Prostate gland (tissue), 2 donors: ENCODE measurements around the gene HMGCS2. TPM values are rescaled to one million over a fixed set of nuclear protein-coding genes. Genes with fewer than 3 reads are reported as not detected.

Experiments used
- DNase-seq: peaks from one replicate; pipeline ENCODE4 v3.0.0-alpha.2; 2019; ENCODE audit warnings: low spot score
- H3K27ac ChIP-seq, 2 donors: fragments of 200-600 bp; sonication (generic); 2 replicates each; pipeline ENCODE4 v1.5.1; 2017 to 2019
- H3K27me3 ChIP-seq: fragments of 200-600 bp; sonication (generic); replicated peaks from 2 replicates; pipeline ENCODE4 v1.5.1; 2019; ENCODE audit not compliant: insufficient read depth
- H3K36me3 ChIP-seq, 2 donors: fragments of 200-600 bp; sonication (generic); 1 replicate in 1 of 2; 2 replicates in 1 of 2; pipeline versions ENCODE4 v1.5.1 to v1.8.1; 2017 to 2019
- H3K4me1 ChIP-seq: fragments of 200-600 bp; sonication (generic); replicated peaks from 2 replicates; pipeline ENCODE4 v1.5.1; 2019
- H3K4me3 ChIP-seq, 2 donors: fragments of 200-600 bp; sonication (generic); 2 replicates each; pipeline ENCODE4 v1.5.1; 2017 to 2019
- H3K9me3 ChIP-seq: fragments of 200-600 bp; sonication (generic); 2 replicates; pipeline ENCODE4 v1.5.1; 2017
- CTCF ChIP-seq, 4 experiments: fragments of 200-600 bp in 2 of 4; fragments of 450-650 bp in 2 of 4; sonication (generic) in 2 of 4; IDR thresholded peaks; 1 replicate in 3 of 4; 2 replicates in 1 of 4; pipeline ENCODE4 v1.5.1; 2016 to 2019; ENCODE audit warnings: antibody characterized with exemption in 4 of 4, mild to moderate bottlenecking in 2 of 4, moderate library complexity in 2 of 4
- POLR2A ChIP-seq: fragments of 450-650 bp; IDR thresholded peaks from one replicate; pipeline ENCODE4 v1.6.1; 2016; ENCODE audit warnings: antibody characterized with exemption, mild to moderate bottlenecking
- POLR2AphosphoS5 ChIP-seq: sonication (generic); formaldehyde crosslinking; IDR thresholded peaks from one replicate; pipeline ENCODE4 v1.6.1; 2017; ENCODE audit warnings: antibody characterized with exemption
- WGBS: methylation state at CpG from one replicate; pipeline ENCODE4 v1.1.5; 2018; 5-methylcytosine and 5-hydroxymethylcytosine counted together
- intact Hi-C: fragments of 100-400 bp; cut with DNase I; formaldehyde crosslinking; loops from one replicate; pipeline ENCODE4 v1.14.2; 2022
- total RNA-seq, 2 donors: library from RNA; depleted of rRNA; stranded (reverse); fragments of >200 nt; gene quantifications; one replicate each; pipeline ENCODE4 v1.1.0, GENCODE V29; 2016

Gene HMGCS2
- total RNA-seq, 2 donors from 2014 or later = 4.6 to 21.5 TPM

DNA sequence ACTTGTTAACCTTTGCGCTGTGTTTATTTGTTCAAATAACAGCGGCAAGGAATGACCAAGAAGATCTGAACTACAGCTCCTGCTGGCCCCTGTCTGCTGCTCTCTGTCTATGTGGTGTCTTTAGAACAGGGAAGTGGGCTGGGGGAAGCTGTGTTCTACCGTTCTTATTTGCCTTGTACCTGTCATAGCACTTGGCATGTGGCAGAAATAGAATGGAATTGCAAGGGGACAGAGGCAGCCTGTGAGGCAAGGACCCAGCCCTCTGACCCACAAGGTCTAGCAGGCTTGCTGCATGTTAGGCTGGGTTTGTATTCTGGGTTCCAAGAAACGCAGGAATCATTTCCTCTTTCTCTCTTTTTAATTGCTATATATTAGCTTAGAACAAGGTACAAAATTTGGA, 20.7 kb downstream of the HMGCS2 start:
- Histone ChIP-seq H3K27me3 (no peaks in the 10 kb centered on the region), H3K36me3 (no peaks in the 10 kb centered on the region), H3K9me3 (no peaks in the 10 kb centered on the region), H3K4me1 (no peaks in the 10 kb centered on the region), H3K27ac (peak overlapping the region in 1 of 2 donors; percentile 15), H3K4me3 (no peak overlapping the region)
- intact Hi-C loops = no loop called here
- no peak for DNase-seq
- TF ChIP-seq POLR2AphosphoS5 (no peak), CTCF (IDR thresholded peaks at IDR 0.05) (no peak), POLR2A (no peak)
- 47% methylated on average over 4 of the region's 4 CpGs for WGBS

GRCh38 chr1:119747451-119747850, 21.3 kb downstream of the HMGCS2 start:
- H3K9me3 ChIP-seq = no peaks in the 10 kb centered on the region
- no peak for TF ChIP-seq POLR2A
- no peak for TF ChIP-seq POLR2AphosphoS5
- no peak for TF ChIP-seq CTCF (IDR thresholded peaks at IDR 0.05)
- intact Hi-C loops = no loop called here
- DNase-seq = no peak
- peak overlapping the region in 1 of 2 donors; percentile 15 for H3K27ac ChIP-seq
- H3K27me3 ChIP-seq = no peaks in the 10 kb centered on the region
- H3K36me3 ChIP-seq = no peaks in the 10 kb centered on the region
- no peaks in the 10 kb centered on the region for H3K4me1 ChIP-seq
- 31% methylated on average over 3 of the region's 3 CpGs for WGBS
- H3K4me3 ChIP-seq = no peak overlapping the region

DNA sequence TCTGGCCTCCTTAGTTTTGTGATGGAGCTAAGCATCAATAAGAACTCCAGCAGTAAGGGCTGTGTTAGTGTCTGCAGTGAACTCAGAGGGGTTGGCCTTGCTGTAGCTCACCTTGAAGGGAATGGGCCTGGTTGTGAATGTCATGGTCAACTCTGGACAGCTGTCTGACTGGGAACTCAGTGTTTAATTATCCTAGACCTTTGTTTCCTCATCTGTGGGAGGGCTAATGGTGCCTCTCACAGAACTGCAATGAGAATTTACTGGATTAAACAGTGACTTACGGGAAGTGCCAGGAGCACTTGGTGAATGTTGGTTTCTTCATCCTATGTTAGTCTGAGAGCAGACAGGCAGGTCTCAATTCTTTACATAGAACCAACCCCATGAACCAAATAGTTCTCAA, 23.7 kb downstream of the HMGCS2 start:
- H3K36me3 ChIP-seq = no peaks in the 10 kb centered on the region
- no peak overlapping the region for H3K27ac ChIP-seq
- H3K4me3 ChIP-seq = no peak overlapping the region
- H3K27me3 ChIP-seq = no peaks in the 10 kb centered on the region
- WGBS = 75% methylated on average over 1 of the region's 1 CpG
- no peak for TF ChIP-seq POLR2AphosphoS5
- no peak for TF ChIP-seq POLR2A
- TF ChIP-seq CTCF (IDR thresholded peaks at IDR 0.05) = no peak
- intact Hi-C loops = no loop called here
- no peaks in the 10 kb centered on the region for H3K9me3 ChIP-seq
- no peak for DNase-seq
- no peaks in the 10 kb centered on the region for H3K4me1 ChIP-seq

- Histone ChIP-seq H3K4me3 (no peak overlapping the region), H3K27ac (no peak overlapping the region), H3K9me3 (no peaks in the 10 kb centered on the region), H3K27me3 (no peaks in the 10 kb centered on the region), H3K4me1 (no peaks in the 10 kb centered on the region), H3K36me3 (no peaks in the 10 kb centered on the region)
- 93% methylated on average over 1 of the region's 1 CpG for WGBS
- intact Hi-C loops = loop anchor here (5.0 kb wide), 1 partner anchor 63 kb away; no protein-coding TSS in a partner anchor
- no peak for DNase-seq
- TF ChIP-seq CTCF (IDR thresholded peaks at IDR 0.05) (no peak), POLR2A (no peak), POLR2AphosphoS5 (no peak)
Measured at GRCh38 chr1:119744598-119744942, 24.1 kb downstream of the HMGCS2 start.

DNA sequence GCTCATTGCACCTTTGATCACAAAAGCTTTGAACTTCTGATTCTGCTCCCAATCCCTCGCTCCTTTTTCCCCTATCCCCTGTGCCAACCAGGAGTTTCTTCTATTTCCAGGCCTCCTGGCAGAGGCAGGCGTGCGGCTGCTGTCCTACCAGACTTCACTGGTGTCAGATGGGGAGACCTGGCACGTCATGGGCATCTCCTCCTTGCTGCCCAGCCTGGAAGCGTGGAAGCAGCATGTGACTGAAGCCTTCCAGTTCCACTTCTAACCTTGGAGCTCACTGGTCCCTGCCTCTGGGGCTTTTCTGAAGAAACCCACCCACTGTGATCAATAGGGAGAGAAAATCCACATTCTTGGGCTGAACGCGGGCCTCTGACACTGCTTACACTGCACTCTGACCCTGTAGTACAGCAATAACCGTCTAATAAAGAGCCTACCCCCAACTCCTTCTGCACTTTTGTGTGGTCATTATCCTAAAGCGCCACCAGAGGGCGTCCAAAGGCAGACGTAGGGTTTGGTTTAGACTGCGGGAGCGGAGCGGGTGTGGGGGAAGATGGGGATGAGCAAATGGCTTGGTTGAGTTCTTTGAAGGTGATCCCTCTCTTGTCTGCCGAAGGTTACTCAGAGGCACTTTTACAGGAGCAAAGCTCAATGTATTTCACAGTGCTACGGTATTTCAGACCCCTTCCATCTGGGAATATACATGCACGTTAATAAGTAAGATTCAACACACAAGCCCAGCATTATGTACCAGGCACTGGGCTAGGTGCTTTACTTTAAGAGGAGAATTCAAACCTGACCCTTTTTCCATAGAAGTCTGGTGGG, 24.7 kb downstream of the HMGCS2 start:
- Histone ChIP-seq H3K4me1 (no peaks in the 10 kb centered on the region), H3K27me3 (no peaks in the 10 kb centered on the region), H3K36me3 (no peaks in the 10 kb centered on the region), H3K27ac (no peak overlapping the region), H3K4me3 (no peak overlapping the region), H3K9me3 (no peaks in the 10 kb centered on the region)
- intact Hi-C loops = loop anchor here (5.0 kb wide), 1 partner anchor 63 kb away; no protein-coding TSS in a partner anchor
- DNase-seq = peak; percentile 69
- WGBS = 34% methylated on average over 17 of the region's 17 CpGs
- TF ChIP-seq POLR2AphosphoS5 = peak; percentile 19
- peak; percentile 65 to 80 (median 76) for TF ChIP-seq CTCF (IDR thresholded peaks at IDR 0.05)
- TF ChIP-seq POLR2A = no peak
